ENCODE measurements around the gene FTCDNL1.

Gene FTCDNL1

GRCh38 chr2:199850718-199851500, at the start of gene FTCDNL1:
Gene FTCDNL1 (minus strand): TSS chr2:199851192. CDS start chr2:199848962, 2,230 bp downstream.
- FAIRE-seq (peak; percentile 65), DNase-seq (ENCODE audit: insufficient read length, low spot score) (peak; percentile 40)

DNA sequence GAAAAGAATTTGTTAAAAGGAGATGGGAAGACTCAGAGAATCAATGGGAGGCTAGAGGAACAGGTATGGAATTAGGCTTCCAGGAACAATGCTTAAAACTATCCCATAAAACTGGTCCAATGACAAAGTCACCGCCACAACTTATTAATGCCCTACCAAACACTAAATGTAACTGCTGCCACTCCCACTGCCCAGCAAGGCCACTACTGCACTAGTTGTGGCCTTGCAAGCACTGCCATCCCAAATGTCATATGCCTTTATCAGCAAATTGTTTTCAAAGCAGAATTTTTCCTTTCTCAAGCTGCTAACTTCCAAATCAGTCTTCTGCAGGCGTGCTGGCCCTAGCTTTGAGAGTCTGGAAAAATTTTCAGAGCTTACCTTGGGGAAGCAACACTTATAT, 45.6 kb upstream of the FTCDNL1 start:
- DNase-seq (ENCODE audit: insufficient read length, low spot score): no peak
- no peak for FAIRE-seq

GRCh38 chr2:199895406-199895805, 44.4 kb upstream of the FTCDNL1 start:
- DNase-seq (ENCODE audit: insufficient read length, low spot score) (no peak), FAIRE-seq (no peak)

DNA sequence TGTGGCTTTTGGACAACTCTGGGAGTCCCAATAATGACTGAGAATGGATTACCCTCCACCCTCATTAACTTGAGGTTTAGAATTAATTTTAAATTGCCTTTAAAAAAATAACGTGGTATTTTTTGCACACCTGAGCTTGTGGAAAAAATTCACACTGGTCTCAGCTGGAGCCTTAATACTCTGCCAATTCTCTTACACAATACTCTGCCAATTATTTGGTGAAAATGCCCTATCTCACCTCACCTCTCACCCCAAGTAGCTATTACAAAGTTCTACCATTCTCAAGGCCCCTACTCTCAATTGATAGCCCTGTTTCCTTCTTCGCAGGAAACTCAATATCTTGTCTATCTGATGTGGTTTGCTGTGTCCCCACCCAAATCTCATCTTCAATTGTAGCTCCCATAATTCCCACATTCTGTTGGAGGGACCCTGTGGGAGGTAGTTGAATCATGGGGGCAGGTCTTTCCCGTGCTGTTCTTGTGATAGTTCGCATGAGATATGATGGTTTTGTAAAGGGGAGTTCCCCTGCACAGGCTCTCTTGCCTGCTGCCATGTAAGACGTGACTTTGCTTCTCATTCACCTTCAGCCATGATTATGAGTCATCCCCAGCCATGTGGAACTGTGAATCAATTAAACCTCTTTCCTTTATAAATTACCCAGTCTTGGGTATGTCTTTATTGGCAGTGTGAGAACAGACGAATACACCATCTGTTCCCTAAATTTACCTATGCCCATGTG, 32.7 kb upstream of the FTCDNL1 start:
- DNase-seq (ENCODE audit: insufficient read length, low spot score) (no peak), FAIRE-seq (no peak)

- no peak for FAIRE-seq
- no peak for DNase-seq (ENCODE audit: insufficient read length, low spot score)
Measured at GRCh38 chr2:199882667-199883066, 31.7 kb upstream of the FTCDNL1 start.

- no peak for FAIRE-seq
- peak; percentile 10 for DNase-seq (ENCODE audit: insufficient read length, low spot score)
Measured at GRCh38 chr2:199875400-199875799, 24.4 kb upstream of the FTCDNL1 start.

DNA sequence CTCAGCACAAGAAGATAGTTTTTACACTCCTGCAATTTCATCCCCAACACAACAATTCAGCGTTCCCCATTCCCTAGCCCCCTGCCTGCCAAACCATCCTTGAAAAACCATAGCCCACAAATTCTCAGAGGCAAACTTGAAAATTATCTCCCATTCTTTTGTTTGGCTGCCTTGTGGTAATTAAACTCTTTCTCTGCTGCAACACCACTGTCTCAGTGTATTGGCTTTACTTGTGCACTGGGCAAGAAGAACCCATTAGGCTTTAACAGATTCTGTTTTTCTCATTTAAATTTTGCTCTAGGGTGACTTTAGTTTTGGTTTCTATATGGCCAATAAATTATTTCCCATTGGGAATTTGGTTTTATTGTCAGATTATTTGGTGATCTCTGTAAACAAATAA, 23.2 kb upstream of the FTCDNL1 start:
- DNase-seq (ENCODE audit: insufficient read length, low spot score) (no peak), FAIRE-seq (no peak)

- DNase-seq (ENCODE audit: insufficient read length, low spot score): no peak
- FAIRE-seq: no peak
Measured at GRCh38 chr2:199870581-199870980, 19.6 kb upstream of the FTCDNL1 start.

DNA sequence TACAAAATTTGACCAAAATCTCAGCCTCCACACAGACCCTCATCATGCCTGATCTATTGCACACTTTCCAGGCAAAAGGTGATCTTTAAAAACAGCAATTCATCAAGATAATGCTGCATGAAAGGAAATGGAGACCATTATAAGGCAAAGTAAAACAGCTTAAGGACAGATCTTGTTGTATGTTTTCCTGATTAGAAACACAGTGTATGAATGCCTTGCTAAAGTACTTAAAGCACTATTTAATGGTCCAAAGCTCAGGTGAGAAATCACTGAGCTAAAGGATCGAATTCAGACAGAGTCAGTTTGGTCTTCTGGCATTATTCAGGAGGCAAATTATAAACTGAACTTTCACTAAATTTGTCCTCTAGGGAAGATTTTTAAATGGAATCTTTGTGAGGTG, 18.7 kb upstream of the FTCDNL1 start:
- FAIRE-seq: no peak
- no peak for DNase-seq (ENCODE audit: insufficient read length, low spot score)

DNA sequence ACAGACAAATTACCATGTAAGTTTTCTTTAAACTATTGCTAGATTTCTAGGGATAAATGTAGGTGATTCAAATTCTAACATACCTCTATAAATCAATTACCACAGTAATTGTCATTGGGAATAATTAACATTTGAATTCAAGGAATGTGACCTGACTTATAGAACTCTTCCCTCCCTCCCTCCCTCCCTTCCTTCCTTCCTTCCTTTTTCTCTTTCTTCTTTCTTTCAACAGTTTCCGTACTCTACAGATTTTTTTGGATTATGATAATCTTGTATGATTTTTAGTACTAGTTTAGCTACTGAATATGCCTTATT, 18.2 kb upstream of the FTCDNL1 start:
- DNase-seq (ENCODE audit: insufficient read length, low spot score) (no peak), FAIRE-seq (no peak)

- no peak for FAIRE-seq
Measured at GRCh38 chr2:199868431-199869226, 17.6 kb upstream of the FTCDNL1 start.

GRCh38 chr2:199865905-199866304, 14.9 kb upstream of the FTCDNL1 start:
- FAIRE-seq: no peak
- no peak for DNase-seq (ENCODE audit: insufficient read length, low spot score)

More at GRCh38 chr2:199868431-199869226, 17.6 kb upstream of the FTCDNL1 start:
- DNase-seq (ENCODE audit: insufficient read length, low spot score): no peak

DNA sequence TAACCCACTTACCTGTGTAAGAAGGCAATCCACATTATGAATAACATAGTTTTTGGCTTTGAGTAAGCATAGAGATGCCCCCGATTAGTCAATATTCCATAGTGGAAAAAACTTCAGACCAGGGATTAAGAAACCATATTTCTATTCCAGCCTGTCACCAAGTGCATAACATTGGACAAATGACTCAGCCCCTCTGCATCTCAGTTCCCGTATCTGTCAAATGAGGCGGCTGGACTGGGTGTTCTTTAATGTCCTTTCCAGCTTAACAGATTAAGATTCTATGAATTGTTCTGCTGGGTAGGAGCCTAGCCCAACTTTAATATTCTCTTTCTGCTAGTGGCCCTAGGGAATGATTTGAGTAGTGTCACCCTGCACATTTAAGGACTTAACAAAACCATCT, 11.8 kb upstream of the FTCDNL1 start:
- FAIRE-seq (no peak), DNase-seq (ENCODE audit: insufficient read length, low spot score) (no peak)

DNA sequence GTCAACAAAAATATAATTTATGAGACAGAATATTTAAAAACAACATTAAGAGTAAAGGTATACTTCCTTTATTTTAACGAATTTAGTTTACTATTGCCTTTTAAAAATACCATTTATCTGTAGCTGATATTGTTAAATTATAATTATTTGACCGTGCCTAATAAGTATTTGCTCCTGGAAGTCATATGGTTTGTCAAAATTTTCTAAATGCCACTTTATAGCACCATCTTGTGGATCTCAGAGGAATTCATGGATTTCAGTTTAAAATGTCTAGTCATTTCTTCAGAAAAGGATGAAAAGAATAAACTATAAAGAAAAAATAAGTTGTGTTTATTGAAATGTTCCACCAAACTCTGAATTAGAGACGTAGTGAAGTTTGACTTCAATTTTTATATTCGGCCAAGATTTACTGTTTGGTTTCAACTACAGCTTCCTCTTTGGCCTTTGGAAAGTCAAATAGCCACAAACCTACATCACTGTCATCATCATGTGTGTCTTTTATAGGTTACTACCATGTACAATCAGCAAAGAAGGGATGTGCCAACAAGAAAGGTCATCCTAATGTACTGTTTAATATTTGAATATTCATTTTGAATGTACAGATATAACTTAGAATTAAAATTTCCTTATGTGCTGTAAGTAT, 10.3 kb upstream of the FTCDNL1 start:
- DNase-seq (ENCODE audit: insufficient read length, low spot score): peak; percentile 20
- FAIRE-seq: no peak

DNA sequence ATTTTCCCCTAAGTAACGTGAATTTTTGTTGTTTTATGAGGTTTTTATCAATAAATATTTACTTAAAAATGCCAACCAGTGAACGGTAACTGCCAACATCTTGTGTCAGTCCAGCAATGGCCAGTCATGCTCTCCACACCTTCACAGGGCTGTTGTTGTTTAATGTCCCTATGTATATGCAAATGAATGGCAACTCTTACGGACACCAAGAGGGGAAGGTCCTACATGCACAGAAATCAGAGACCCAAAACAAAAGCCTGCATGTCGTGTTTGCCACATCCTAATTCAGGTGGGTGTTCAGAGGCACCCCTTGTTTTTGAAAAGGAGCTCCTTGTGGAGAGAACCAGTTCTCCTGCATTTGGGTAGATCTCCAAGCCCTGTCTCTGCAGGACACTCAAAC, 4.8 kb upstream of the FTCDNL1 start:
- no peak for FAIRE-seq

GRCh38 chr2:199851883-199852282, 891 bp upstream of the FTCDNL1 start:
- FAIRE-seq (no peak), DNase-seq (ENCODE audit: insufficient read length, low spot score) (no peak)

More for the DNA sequence above, 4.8 kb upstream of the FTCDNL1 start:
- no peak for DNase-seq (ENCODE audit: insufficient read length, low spot score)

DNA sequence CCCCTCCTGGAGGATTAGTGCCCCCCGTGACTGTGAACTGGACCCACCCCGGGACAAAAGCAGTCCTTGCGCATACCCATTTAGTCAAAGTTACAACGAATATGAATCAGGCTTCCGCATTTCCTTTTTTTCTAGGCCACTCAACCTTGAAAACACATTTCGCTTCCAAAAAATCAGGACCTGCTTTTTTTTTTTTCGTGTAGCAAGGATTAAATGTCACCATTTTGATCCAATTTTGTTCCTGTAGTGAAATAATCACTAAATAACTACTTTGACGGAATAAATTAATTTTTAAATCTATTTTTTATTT, 464 bp upstream of the FTCDNL1 start:
- FAIRE-seq (no peak), DNase-seq (ENCODE audit: insufficient read length, low spot score) (no peak)

- FAIRE-seq (no peak), DNase-seq (ENCODE audit: insufficient read length, low spot score) (no peak)
Measured at GRCh38 chr2:199850218-199850717, 724 bp downstream of the FTCDNL1 start.

DNA sequence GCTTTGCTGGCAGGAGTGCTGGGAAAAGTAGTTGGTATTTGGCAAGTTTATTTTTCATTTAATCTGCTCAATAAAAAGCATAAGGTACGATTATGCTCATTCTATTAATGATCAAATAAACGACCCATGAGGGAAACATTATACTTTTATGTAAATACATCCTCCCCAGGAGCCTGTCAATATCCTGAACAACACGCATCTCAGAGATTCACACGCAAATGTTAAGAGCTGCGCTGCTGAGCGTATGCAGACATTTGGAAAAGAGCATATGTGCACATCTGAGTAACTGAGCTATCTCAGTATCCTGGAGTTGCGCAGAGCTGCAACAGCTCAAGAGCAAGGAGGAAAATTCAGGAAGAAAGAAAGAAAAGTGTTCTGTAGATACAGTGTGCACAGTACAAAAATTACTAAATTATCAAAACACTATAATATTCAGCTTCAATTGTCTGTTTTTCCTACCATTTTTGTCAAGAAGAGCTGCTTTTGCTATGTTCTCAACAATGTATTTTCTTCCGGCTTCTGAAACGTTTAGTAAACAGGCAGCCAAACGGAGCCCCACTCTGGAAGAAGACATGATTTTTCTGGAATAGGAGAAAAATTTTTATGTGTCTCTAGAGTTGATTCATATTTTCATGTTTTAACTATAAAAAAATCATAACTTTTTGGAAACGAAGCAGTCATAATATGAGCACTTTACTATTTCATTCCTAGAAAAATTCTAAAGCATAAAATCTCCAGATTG, 2.4 kb downstream of the FTCDNL1 start:
- DNase-seq (ENCODE audit: insufficient read length, low spot score) (no peak), FAIRE-seq (no peak)

- FAIRE-seq (no peak), DNase-seq (ENCODE audit: insufficient read length, low spot score) (no peak)
Measured at GRCh38 chr2:199847181-199847864, 3.7 kb downstream of the FTCDNL1 start.

Measured in HTR-8/SVneo (cell line).